Stimulated activated CD4-positive, alpha-beta T cell treated with anti-CD3 and anti-CD28 coated beads, Interleukin-12 subunit alpha, Interleukin-12 subunit beta, amount 100 ng/mL, for 24 hours (primary cell): ENCODE results near the gene EEFSEC.

Experiments
- DNase-seq, 2 experiments: peaks; one replicate each; pipeline ENCODE4 v3.0.0-alpha.2; 2020; ENCODE audit warnings: low read depth in 2 of 2

The EEFSEC gene

DNA sequence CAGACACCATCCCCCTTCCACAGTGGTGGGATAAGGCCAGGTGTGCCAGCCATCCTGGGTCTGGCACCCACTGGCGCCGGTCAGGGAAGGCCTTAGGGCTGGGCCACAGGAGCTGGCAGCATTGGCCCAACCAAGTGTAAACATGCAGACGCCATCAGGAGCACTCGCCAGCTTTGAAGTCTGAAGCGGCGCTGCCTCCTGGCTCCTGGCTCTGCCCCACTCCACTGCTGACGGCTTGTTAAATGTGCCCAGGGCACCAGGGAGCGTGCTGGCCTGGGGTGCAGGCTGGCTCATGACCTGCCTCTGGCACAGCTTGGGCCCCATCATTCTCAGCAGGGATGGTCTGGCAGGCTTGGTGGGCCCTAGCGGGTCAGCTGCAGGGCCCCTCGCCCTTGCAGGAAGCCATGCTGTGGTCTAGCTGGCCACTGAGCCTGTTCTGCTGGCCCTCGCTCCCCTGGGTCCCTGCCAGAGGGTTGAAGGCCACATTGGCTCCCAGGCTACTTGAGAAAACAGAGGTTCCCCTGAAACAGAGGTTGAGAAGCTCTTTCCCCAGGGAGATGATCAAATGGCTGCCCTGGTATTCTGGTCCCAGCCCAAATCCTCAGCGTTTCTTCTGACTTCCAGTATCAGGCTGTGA lies 196.8 kb downstream of the EEFSEC start:
- no peak for DNase-seq

DNA sequence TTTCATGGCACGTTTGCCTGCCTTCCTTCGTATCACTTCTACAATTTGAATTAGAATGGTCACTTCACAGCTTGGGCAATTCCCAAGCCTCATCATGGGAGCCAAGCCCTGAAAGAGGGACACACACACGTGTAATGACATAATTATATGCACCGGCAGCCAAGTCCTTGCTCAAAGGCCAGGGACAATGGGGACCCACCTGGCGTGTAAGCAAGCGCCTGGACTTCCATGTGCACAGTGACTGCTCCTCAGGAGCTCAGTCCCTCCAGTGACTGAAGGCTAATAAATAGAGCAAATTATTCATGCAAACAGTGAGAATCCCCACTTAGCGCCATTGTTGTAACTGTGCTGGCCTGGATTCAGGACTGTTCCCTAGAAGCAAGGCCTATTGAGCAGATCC lies 198.3 kb downstream of the EEFSEC start:
- no peak for DNase-seq

DNA sequence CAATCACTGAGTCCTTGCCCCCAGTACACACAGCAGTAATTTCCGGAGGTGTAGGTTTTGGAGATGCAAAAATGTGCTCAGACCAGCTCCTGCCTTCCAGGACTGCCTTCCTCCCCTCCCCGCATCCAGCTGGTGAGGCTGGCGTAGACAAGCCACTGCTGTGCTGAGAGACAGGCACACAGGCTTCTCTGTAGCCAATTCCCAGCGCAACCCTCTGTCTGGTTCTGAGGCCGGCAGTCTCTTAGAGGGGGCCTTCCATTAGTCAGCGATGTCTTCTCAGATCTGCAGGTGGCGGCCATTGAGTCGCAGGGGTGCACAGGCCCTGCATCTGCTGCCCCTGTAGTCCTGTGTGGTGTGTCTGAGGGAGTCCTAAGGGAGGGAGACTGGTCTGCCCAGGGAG lies 199.0 kb downstream of the EEFSEC start:
- DNase-seq = no peak

DNA sequence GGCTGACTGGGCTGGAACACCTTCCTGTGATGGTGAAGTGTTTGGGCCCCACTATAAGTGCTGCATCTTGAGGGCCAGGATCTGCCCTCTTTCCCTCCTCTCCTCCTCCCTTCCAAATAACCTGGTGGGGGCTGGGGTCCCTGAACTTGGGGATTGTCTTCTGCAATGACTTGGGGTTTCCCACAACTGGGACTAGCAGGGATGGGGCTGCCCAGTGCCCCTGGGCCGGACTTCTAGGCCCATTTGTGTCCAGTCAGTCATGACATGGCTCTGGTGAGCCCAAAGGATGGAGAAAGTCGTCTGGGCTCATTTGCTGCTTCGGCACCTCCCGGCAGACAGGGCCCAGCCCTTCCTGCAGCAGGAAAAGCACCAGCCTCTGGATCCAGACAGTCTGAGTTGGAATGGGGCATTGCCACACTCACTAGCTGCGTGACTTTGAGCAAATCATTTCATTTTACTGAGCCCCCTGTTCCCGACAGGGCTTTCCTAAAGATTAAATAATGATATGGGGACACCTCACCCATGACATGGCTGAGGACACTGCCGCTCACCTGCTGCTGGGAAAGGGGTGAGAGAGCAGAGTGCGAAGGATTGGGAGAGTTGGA lies 200.2 kb downstream of the EEFSEC start:
- no peak for DNase-seq

DNA sequence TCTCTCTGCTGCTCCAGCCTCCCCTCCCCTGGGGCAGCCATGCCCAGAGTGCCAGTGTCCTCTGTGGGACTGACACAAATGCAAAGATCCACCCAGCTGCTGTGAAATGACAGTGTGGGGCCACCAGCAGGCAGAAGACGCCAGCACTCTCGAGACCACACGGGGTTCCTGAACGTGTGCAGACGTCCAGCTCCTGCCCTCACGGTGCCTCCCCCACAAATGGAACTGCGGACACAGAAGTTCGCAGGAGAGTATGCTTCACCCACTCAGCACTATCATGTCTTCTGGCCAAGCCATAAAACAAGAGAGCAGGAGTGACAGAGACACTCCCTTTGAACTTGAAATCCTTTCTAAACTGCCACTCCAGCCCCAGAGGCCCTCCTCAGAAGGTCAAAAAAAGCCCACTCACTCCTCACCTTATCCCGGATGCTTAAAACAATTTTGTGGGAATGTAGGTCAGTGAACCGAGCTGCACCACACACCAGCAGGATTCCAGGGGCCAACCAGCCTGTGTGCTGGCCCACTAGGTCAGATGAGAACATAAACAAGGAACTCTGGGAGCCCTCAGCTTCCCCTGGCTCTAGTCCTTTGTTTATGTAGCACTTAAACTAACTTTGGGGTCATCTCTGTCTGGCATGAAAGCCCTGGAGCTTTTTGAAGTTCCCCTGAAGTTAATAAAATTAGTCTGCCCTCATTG lies 200.9 kb downstream of the EEFSEC start:
- DNase-seq = no peak

DNA sequence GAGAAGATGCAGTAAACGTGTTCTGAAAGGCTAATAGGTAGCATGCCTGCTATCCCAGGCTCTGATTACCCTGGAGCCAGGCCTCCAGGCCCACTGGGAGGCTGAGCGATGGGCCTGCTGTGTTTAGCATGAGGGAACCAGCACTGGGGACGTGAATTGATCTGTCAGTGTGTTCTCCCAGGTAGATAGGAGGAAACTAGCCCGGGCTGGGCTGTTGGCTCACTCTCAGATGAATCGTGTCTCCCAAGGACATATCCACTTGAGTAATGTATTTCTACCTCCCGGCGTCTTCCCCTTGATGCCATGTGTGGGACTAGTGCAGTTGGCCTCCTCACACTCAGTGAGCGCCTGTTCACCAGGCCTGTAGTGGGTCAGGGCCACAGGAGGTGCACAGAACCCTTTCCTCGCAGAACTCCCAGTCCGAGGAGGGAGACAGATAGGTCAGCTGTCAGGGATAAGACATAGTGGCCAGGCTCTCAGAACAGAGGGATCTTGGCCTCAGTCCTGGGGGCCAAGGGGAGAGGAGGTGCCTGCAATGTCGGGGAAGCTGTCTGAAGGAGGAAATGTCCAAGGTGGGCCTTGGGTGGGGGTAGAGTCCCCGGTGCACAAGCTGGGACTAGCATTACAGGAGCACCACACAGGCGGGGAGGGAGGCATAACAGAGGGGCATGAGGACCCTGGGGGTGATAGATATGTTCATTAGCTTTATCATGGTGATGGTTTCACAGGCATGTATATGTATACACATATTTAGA lies 201.7 kb downstream of the EEFSEC start:
- no peak for DNase-seq

DNA sequence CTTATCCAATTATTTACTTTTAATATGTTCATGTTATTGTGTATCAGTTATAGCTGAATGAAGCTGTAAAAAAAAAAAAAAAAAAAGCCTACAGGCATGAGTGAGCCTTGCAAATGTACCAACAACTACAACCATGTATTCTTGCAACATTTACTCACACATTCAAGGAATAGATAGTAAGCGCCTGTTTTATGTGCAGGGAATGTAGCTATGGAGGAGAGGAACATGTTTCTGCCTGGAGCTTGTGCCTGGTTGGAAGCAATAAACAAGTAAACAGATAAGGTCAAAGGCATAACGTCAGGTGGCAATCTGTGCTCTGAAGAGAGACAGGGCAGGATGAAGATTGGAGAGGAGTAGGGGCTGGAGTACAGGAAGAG lies 202.2 kb downstream of the EEFSEC start:
- DNase-seq = no peak

DNA sequence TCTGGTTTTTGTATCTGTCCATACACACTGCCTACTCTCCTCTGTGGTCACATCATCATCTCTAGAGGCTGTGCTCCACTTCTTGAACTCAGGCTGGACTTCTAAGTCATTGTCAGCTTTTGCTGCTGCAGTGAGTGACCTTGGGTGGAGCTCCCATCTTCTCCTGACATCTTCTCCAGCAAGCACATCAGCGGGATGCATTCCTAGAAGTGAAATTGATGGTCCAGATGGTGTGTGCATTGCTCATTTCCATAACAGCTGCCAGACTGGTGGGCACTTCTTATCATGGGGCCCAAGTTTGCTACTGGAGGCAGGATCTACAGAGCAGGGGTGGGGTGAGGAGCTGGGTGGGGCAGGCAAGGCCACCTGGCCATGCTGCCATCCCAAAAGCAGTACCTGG lies 203.5 kb downstream of the EEFSEC start:
- no peak for DNase-seq

DNA sequence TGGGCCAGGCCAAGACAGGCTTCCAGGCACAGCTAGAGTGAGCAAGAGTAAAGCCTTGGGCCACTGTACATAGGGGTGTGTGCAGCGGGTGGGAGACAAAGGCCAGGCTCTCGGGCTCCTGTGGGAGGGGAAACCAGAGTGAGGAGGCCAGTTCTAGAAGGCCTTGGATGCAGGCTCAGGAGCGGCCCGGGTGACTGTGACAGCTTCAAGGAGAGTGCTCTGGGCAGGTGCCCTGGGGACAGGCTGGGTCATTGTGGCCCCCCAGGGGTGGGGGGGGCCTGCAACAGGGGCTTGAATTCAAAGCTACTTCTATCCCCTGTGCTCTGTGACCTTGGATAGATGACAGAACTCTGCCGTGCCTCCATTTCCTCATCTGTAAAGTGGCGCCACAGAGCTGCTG lies 204.3 kb downstream of the EEFSEC start:
- DNase-seq = no peak

DNA sequence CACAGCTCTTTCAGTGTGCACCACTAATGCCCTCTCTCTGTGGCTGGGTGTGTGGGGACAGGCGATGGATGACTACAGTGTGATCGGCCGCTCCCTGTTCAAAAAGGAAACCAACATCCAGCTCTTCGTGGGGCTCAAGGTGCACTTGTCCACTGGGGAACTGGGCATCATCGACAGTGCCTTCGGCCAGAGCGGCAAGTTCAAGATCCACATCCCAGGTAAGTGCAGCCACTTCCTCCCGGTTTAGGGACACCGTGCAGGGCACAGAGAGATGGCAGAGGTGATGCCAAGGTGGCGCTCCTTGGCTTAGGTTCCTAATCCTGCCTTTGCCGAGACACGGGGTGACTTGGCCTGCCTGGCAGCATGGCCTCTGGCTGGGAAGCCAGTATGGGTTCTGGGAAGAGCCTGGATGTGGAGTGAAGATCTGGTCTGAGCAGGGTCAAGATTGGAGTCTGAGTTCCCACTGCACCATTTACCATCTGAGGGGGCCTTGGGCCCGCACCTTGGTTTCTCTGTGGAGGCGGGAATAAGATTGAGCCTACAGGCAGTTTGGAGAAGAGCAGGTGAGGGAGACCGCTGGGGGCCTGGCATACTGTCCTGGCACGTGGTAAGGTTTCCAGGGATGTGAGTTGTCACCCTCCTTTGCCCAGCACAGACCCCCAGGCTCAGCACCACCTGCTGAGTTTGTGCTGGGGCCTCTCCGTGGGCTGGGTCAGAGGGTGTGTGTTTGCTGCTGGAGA lies 205.0 kb downstream of the EEFSEC start:
- DNase-seq = no peak

DNA sequence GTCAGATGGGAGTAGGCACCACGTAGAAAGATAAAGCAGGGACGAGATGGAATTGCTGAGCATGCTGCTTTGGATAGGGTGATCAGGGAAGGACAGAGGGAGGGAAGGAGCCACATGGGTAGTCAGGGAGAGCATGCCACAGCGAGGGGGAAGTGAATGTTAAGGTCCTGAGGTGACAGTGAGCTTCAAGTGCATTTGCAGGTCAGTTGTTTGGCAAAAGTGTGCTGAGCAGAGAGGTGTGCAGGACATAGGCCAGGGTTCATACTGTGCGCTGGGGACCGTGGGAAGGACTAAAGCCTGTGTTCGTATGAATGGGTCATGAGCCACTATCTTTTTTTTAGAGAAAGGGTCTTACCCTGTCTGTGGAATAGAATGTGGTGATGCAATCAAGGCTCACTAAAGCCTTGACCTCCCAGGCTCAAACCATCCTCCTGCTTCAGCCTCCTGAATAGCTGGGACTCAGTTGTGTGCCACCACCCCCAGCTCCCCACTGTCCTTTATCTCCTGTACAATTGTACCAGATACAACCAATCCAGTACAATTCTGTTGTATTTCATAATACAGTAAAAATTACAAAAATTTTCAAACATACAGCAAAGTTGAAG lies 205.9 kb downstream of the EEFSEC start:
- DNase-seq = no peak

DNA sequence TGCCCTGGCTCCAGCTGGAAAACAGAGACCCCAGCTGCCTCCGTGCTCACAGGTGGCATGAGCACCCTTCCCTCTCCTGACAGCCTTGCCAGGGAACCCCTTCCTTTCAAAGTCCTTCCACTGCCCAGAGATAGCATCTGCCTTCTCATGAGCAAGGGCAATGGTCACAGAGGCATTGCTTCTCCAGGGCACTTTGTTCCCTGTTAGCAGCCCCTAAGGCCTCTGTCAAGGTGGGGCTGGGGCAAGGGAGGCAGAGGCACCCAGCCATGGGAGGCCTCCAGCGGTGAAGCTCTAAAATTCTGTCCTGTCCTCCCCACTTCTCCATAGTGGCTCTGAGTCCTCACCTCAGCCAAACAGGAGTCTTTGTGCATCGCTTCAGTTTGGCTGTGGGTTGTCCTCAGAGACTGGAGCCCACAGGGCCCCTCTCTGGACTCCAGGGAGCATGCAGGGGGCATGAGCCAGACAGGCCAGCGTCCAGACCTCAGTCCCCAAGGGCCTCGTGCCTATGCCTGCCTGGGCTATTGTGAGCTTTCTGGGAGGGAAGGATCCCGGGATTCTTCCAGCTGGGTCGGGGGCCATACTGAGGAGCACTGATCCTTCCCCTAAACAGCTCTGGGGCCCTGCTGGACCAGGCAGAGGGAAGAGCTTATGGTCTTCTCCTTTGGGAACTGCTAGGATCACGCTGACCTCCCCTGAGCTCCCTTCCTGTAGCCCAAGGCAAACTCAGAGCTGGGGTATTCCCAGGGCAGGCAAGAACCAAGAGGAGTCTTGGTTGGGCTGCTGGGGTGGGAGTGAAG lies 206.8 kb downstream of the EEFSEC start:
- DNase-seq = no peak

DNA sequence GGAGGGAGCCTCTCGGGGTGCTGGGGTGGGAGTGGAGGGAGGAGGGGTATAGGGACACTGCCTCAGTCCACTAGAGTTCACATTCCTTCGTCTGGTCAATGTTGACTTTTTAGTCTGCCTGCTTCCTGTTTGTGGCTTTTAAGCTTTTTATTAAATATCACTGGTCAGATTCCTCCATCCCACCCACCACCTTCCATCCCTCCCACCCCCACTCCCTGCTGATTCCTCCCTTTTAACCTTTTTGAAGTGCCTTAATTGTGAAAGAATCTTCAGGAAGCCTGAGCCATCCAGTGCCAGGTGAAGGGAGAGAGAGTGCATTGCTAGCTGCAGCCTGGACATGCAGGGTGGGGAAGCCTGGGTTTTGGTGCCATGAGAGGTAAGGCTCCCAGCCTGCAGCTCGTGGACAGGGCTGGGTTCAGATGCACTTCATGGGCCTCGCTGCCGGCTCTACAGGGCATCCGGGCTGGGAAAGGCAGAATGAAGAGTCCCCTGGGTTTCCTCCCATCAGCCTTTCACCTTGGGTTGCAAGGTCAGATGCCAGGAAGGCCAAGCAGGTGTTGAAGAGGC lies 207.5 kb downstream of the EEFSEC start:
- DNase-seq = no peak

DNA sequence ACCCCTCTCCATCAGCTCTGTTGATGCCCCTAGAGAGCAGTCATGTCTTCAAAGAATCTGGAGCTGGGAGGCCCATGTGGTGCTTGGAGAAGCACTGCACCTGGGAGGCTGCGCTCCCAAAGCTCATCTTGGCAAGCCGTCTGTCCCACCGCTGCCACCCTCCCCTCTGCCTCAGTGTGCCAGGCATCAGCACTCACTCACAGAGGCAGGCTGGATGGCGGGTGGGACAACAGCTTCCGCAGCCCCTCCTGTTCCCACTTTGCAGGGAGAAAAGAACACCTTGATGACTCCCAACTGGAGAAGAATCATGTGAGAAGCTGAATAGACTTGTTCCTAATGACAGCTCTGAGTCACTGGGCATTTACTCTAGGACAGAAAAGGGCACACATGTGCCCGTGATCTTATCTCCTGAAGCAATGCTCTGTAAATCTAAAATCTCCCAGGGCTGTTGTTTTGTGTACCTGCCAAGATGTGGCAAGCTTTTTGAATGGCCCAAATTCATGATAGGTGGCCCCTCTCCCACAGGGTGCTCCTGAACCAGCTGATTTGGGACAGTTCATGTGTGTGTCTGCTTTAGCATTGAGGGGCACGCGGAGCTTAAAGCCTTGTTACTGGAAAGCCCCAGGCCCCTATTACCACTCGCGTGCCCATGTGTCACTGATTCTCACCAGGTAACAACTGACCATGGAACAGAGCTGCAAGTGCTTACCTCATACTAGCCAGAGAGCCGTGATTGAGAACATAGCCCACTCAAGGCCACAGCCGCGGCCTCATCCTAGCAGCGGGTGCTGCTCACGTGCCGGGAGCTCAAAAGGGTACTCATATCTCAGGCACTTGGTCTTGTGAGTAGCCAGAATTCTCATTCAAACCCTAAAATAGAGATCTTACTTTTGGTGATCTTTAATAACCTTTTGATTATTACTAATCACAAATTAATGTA lies 209.0 kb downstream of the EEFSEC start:
- DNase-seq = no peak

DNA sequence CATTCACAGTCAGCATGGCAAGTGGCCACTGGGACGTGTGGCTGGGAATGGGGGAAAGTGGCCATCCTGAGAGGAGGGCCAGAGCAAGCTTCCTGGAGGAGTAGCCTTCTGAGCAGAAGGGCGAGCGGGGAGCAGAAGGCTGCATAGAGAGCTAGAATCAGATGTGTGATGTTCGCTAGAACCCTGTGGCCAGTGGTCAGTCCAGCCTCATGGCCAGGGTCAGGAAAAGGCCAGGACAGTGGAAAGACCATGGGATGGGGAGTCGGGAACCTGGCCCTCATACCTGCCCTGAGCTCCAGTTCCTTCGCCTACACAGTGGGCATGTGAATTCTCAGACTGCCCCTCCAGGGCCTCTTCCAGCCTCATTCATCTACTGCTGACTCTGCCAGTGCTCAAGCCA lies 211.0 kb downstream of the EEFSEC start:
- no peak for DNase-seq

DNA sequence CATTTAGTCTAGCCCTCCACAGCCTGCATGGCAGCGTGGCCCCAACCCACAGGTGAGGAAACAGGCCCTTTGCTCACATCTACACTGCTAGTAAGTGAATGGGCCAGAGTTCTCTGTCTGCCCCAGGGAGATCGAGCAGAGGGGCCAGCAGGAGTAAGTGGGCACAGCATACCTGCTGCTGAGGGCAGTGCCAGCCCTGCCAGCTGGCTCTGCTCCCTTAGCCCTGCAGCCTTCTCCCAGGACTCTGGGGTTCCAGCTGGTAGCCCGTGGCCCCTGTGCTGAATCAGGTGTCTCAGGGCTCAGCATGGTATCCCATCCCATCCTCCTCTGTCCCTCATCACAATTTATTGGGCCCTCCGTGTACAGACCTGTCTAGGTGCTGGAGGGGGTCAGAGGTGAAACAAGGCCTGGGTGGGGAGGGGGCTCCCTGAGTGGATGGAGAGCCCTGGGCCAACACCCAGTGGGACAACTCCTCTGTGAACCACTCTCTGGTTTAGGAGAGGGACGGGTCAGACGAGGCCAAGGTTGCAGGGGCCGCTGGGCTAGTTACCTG lies 211.6 kb downstream of the EEFSEC start:
- DNase-seq = no peak

DNA sequence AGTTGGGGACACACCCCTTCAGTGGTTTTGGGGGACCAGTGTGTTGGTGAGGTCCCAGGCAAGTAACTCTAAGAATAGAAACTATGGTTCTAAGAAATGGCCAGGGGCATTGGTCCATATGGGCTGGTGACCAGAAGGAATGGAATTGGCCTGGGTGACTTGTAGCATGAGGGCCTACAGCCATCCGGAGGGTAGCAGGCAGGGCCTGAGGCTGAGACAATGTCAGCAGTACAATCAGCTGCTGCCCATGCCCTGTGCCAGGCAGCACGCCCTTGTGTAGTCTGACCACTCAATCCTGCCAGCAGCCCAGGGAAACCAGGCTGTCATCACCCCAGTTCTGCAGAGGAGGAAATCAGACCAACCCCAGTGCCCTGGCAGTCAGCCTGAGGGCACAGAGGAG lies 212.9 kb downstream of the EEFSEC start:
- DNase-seq = no peak

DNA sequence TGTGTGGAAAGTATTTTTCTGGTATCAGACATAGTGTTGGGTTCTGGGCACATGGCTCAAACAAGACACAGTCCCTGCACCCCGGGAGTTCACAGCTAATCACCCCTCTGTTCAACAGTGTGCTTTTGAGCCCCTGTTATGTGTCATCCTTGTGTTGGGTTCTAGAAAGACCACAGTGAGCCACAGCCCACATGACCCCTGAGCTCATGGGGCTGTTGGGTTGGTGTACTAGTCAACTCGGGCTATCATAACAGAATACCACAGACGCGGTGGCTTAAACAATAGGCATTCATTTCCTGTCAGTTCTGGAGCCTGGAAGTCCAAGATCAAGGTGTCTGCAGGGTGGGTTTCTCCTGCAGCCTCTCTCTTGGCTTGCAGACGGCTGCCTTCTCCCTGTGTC lies 213.4 kb downstream of the EEFSEC start:
- no peak for DNase-seq

DNA sequence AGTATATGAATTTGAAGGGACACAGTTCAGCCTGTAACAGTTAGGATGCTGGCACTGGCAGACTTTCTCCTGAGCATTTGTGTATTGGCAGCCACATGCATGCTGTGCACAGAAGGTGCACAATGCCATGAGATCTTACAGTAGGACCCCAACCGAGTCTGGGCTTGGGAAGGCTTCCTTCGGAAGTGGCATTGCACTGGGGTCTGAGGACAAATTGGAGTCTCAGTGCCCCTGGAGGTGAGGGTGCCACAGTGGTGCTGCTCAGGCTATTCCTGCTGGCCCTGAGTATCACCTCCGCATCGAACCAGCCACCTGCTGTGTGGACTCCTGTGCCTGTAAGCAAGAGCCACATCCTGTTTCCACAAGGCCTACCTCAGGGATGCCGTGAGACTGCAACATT lies 213.9 kb downstream of the EEFSEC start:
- DNase-seq = no peak
